A172 (cell line): Measurements from ENCODE around the gene LRRIQ4. TPM values are rescaled to one million over a fixed set of nuclear protein-coding genes. Genes with fewer than 3 reads are reported as not detected.

ENCODE experiments used
- DNase-seq: peaks from one replicate; pipeline ENCODE4 v3.0.0-alpha.2; 2015; ENCODE audit warnings: low spot score
- total RNA-seq: library from RNA; depleted of rRNA; stranded (reverse); fragments of >200 nt; shearing (Covaris generic); gene quantifications from 2 replicates; pipeline ENCODE4 v1.2.3, GENCODE V29; 2014; rRNA removed

The LRRIQ4 gene
- not detected in 2 replicates for total RNA-seq

- no peak for DNase-seq
These were observed at the start of gene LRRIQ4, which contains the start of gene LRRC34 for GRCh38 chr3:169812332-169813235. LRRIQ4 (plus strand) TSS chr3:169812870; CDS start chr3:169821922, 9,052 bp downstream. LRRC34 (minus strand) TSS chr3:169812904; CDS start chr3:169812548, 356 bp downstream.

- no peak for DNase-seq
These were observed 48.3 kb upstream of the LRRIQ4 start for GRCh38 chr3:169764312-169764881.

DNA sequence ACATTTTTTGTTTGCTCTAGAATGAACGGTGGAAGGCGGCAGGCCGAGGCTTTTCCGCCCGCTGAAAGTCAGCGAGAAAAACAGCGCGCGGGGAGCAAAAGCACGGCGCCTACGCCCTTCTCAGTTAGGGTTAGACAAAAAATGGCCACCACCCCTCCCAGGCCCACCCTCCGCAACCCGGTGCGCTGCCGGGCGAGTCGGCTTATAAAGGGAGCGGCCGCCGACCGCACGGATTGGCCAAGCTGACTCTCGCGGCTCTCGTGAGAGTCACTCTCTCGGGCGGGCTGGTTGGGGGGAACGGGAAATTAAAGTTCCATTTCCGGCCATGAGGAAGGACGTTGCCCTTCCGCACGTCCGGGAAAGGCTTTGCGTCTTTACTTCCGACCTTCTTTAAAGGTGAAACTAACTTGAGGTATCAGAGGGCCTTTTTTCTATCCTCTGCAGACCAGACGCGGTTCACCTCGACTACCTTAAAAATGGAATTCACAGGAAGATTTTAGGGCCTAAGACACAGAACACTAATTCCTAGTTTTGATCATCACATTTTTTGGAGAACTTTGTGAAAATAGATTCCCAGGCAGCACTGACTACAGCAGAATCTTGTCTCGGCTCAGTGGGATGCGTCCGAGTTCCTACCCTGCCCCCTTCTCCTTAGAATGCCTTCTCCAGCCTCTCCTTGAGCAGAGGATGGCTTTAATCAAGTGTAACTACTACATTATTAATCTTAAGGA lies 47.6 kb upstream of the LRRIQ4 start, which contains the start of gene TERC:
TERC (minus strand) TSS at position 179 of the 731 bp plus-strand sequence.
- DNase-seq = peak; percentile 85

DNA sequence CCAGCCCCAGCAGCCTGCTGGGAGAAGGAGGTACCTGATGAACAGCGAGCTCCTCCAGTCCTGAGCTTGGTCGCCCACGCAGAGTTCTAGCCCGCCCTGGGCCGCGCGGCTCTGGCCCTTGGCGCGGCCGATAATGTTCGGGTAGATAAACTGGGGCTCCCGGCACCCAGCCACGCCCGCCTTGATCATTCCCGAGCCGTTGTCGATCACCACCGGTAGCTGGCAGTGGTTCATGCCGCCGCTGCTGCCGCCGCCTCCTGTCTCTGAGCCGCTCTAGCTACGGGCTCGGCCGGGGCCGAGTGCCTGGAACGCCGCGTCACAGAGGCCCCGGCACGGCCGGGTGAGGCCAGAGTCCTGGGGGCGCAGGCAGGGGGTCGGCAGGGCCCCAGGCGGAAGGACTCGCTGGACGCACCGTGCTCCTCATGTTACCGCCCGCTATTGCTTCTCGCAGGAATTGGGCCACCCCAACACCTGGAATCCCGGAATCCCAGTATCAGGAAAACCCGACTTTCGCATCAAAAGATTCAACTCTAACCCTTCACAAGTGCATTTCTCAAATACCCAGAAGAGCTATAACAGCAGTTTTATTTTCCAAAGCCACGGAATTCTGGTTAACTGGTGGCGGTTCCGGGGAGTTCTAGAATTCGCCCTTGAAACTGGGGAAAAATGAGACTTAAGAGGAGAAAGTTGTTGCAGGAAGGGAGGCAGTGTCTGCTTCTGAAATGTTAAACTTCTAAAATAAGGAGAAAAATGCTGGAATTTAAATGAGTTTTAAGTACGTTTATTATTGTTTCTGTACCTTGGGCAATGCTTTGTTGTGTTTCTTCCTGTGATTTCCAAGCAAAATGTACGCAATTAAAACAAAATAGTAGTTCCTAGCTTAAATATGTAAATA lies 43.1 kb upstream of the LRRIQ4 start, which contains the start of gene ACTRT3:
ACTRT3 (minus strand) TSS at position 275 of the 895 bp plus-strand sequence; CDS start at position 234, 41 bp downstream.
- no peak for DNase-seq

DNA sequence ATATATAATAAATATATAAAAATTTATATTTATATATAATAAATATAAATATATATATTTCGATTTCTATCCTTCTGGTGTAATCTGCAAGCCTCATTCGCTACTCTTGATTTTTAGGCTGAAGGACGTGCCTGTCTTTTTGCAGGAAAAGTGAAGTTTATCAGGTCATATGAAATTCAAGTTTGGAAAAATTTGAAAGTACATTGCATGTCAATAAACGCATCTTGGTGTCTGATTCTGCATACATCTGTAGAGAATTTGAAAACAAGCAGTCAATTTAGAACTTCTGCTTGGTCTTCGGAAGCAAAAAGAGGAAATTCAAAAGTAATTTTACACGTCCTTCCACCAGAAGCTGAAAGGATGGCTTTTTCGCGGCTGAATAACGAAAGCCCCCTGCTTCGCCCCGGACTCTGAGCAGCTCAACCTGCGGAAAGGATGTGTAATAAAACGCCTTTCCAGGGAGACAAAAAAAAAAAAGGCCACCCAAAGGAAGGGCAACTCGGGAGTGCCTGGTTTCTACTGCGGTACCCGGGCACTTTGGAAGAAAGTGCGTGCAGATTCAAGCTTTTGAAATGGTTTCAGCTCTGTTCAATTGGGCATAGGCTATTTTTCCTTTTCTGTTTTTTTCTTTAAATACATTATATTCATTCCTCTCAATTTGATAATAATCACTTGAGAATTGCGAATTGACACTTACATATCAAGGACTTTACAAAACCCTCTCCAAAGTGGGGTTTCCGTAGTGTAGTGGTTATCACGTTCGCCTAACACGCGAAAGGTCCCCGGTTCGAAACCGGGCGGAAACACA lies 41.0 kb upstream of the LRRIQ4 start:
- peak; percentile 80 for DNase-seq

- peak; percentile 80 for DNase-seq
These were observed 40.3 kb upstream of the LRRIQ4 start for GRCh38 chr3:169772305-169772896.

GRCh38 chr3:169772897-169773816 lies 39.5 kb upstream of the LRRIQ4 start, which contains the start of gene MYNN:
MYNN (plus strand) TSS chr3:169773396; CDS start chr3:169774296, 900 bp downstream.
- peak; percentile 85 for DNase-seq

- peak; percentile 38 for DNase-seq
These were observed 38.5 kb upstream of the LRRIQ4 start for GRCh38 chr3:169774186-169774585.

DNA sequence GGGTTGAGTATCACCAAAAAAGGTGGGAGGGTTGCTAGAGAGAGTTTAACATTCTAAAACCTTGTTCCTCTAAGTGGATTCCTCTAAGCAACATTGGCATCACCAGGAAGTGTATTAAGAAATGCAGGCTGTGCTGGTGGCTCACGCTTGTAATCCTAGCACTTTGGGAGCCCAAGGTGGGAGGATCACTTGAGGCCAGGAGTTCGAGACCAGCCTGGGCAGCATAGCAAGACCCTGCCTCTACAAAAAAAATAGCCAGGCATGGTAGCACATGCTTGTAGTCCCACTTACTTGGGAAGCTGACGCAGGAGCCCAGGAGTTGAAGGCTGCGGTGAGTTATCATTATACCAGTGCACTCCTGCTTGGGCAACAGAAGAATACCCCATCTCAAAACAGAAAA lies 34.8 kb upstream of the LRRIQ4 start:
- DNase-seq = no peak

GRCh38 chr3:169780742-169781141 lies 31.9 kb upstream of the LRRIQ4 start:
- DNase-seq = no peak

DNA sequence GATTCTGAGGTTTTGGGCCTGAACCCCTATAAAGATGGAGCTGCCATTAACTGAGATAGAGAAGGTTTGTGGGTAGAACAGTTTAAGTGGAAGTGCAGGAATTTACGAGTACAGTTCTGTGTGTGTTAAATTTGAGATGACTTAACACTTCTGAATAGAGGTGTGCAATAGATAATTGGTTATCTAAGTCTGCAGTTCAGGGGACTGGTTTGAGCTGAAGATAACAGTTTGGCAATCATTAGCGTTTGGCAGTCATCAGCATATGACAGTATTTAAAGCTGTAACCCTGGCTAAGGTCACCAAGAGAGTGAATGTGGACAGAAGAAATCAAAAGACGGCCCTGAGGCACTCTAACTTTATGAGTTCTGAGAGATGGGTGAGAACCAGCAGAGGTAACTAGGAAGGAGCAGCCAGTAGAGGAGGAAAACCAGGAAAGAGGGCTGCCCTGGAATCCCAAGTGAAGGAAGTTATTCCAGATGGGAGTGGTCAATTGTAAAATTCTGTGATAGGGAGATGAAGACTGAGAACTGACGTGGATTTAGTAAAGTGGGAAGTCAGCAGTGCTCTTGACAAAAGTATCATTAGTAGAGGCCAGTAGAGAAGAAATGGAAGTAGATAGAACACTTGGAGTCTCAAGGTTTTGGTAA lies 31.3 kb upstream of the LRRIQ4 start:
- no peak for DNase-seq

GRCh38 chr3:169787120-169787519 lies 25.6 kb upstream of the LRRIQ4 start:
- DNase-seq = no peak

DNA sequence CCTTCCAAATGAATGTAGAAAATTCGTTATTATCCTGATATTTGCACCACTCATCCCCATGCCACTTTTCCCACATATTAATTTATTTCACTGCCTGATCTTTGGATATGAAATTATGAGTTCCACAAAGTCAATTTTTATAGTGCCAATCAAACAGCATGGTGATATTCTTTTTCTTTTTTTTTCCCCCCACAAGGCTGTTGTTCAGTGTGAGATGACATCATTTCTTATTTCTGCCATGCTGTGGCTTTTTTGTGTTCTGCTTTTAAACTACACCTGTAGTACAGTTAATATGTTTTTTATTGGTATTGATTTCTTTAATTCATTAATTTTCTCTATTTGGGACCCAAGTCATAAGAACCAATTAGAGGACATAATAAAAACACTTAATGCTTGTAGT lies 24.9 kb upstream of the LRRIQ4 start:
- DNase-seq = no peak

GRCh38 chr3:169790219-169790618 lies 22.5 kb upstream of the LRRIQ4 start:
- DNase-seq = no peak

DNA sequence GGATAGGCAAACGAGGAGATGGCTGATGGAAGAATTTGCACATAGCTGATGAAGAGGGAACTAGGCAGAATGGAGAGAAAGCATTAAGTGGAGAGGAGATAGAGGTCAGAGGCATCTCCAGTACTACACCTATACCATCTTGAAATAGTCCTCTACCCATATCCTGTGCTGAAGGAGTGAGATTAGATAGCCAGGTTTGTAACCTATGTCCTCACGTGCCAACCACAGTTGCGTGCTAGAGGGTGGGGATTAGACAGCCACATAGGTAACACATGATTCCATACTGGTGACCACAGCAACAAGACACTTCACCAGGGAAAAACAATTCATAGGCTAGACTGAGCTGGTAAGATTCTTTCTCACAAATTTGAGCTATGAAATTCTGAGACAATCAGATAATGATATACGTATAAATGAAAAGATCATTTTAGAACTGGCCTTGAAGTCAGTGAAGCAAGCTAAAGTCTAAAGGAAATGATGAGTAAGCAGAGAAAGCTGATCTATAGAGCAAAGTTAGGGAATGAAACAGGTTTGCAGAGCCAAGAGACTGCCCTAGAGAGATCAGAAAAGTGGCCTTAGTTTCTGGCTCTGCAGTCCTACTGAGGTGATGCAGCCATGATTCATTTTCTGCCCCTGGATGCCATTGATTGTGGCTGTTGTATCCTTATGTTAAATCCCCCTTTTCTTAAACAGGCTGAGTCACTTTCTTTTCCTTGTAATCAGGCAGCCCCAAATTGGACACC lies 21.8 kb upstream of the LRRIQ4 start:
- no peak for DNase-seq

DNA sequence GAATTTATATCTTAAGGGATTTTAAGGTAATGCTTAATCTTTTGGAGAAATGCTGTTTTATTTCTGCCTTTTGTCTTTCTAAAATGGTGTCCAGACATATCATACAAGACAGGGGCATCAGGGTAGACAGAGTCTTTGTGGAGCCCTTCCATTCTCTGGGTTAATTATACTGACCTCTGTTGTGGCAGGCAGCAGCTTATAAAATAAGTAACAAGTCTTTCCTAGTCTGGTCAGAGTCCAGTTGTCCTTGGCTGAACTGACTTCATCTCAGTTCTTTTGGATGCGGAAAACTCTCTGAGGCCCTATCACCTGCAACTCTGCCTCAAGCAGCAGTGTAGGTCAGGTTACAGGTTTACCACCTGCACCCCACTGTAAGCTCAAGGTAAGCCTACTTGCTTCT lies 20.3 kb upstream of the LRRIQ4 start:
- DNase-seq = no peak

GRCh38 chr3:169804681-169805080 lies 8.0 kb upstream of the LRRIQ4 start:
- DNase-seq = no peak
